NCI-H1436 (cell line): ENCODE measurements around the gene RCOR3.
A peak's percentile ranks its signal among the peaks of the same experiment; 100 is the strongest.
"Not testable (repeated sequence)": the region's sequence is repeated elsewhere in the genome, so short reads cannot be mapped to it uniquely, and the experiment has no call there.

Source experiments
- DNase-seq: peaks from one replicate; lab custom pipeline; 2025; lab: John Stamatoyannopoulos, UW

RCOR3 gene

DNA sequence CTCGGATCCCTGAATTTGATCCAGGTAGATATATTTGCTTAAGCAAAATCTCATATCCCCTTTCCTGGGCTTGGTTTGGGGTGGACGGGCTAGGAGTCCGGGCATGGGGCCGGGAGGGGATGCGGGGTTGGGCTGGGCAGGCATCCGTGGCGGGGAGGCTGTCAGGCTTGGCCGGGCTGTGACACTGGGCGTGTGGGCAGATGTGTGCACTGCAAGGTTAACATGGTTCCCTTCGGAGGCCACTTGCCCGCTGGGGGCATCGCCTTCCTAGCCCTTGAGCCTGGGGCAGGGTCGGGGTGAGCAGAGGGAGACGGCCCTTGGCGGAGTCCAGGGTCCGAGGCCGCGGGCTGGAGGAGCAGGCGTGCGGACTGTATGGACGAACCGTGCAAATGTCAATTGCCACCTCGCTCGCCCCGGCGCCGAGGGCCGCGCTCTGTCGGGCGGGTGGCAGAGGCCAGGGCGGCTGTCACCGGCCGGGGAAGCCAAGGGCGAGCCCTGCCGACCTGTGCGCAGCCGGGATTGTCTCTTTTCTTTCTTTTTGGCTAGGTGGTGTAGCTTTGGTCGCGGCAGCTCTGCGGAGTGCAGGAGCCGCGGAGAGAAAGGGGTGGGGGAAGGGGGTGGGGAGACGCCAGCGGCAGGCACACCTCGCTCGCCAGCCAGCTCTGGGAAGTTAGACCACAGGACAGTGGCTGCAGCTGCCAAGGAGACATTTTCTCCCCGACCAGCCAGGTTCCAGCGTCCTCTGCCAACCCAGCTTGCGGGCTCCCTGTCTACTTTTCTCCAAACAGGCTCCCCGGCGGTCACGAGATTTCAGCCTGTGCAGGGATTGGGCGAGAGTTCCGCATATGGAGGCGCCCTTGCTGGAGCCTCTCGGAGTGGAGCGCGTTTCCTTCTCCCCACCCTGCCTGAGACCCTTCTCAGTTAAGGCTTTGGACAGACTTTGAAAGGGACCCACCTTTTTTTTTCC, 1.3 kb downstream of the RCOR3 start:
- DNase-seq = peak; percentile 81

GRCh38 chr1:211261229-211261628, 2.1 kb downstream of the RCOR3 start:
- no peak for DNase-seq

- DNase-seq = not testable (repeated sequence)
These were observed 3.9 kb downstream of the RCOR3 start for GRCh38 chr1:211263022-211263421.

- DNase-seq = no peak
These were observed 8.2 kb downstream of the RCOR3 start for GRCh38 chr1:211267204-211267857.

- DNase-seq = no peak
These were observed 20.2 kb downstream of the RCOR3 start for GRCh38 chr1:211279340-211279739.

DNA sequence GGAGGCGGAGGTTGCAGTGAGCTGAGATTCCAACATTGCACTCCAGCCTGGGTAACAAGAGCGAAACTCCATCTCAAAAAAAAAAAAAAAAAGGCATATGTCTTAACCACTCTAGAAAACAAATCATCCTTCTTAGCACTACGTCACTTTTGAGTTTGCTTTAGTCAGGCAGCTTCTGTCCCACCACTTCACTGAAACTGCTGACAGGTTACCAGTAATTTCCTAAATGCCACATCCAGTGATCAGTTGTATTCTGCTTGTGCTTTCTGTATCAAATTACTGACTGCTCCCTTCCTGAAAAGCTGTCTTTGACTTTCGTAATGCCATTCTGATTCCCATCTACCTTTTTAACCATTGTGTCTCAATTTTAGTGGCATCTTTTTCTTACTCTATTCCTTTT, 21.7 kb downstream of the RCOR3 start:
- no peak for DNase-seq

GRCh38 chr1:211281320-211282022, 22.3 kb downstream of the RCOR3 start:
- no peak for DNase-seq

DNA sequence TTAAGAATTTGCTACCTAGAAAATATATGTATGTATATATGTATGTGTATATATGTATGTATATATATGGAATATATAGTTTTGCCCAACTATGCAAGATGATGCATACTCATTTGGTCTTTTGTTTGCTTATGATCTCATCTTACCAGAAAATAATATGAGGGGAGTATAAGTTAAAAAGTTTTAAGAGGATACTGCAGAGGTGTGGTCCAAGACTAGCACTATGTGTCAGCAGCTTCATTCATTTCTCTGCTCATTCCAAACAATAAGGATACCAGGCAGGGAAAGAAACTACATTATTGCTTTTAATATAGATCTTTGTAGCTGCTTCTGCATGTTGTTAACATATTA, 22.8 kb downstream of the RCOR3 start:
- no peak for DNase-seq

DNA sequence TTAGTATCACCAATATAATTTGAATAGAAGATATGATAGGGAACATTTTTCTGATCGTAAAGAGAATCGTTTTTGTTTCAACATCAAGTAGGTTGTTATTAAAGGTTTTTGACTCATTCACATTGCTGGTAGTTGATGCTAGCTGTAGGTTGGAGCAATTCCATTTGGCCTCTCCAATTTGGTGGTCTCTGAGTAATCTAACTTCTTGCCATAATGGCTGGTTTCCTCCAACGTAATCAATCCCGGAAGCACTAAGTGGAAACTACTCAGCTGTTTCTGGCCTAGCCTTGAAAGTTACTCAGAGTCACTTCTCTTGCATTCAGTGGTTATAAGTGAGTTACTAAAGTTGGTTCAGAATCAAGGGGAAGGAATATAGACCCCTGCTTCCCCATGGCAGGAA, 26.0 kb downstream of the RCOR3 start:
- no peak for DNase-seq

DNA sequence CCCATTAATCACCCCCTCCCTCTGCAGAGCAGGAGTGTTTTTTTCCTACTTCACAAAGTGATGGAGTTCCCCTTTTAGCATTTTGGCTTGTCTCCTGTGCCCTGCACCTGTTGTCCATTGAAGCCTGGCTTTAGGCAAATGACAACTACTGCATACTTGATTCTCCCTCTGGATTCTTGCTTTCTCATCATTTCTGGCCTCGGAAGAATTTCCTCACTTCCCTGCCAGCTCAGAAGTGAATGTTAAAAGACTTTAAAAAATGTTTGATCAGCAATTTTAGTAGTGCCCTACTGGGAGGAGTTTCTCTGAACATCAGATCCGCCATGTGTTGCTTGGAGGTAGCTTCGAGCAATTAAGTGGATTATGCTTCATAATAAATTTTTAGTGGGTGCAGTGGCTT, 28.1 kb downstream of the RCOR3 start:
- no peak for DNase-seq

GRCh38 chr1:211292411-211292810, 33.2 kb downstream of the RCOR3 start:
- no peak for DNase-seq

- DNase-seq = no peak
These were observed 37.2 kb downstream of the RCOR3 start for GRCh38 chr1:211296396-211296795.

DNA sequence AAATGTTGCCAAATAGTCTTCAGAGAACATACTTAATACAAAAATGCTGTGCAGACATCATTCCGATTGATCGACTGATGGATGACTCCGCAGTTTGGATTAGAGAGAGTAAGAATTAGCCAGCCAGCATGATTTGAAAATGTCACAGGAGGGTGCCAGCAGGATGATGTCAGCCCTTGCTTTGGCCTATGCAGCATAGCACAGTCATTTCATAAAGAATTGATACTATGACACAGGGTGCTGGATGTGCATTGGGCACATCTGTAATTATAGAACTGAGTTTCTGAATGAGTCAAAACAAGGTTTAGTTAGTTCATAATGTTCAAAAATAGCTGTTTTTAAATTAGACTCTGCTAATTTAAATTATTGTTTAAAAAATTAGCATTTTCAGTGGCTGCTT, 45.9 kb downstream of the RCOR3 start:
- DNase-seq = no peak

GRCh38 chr1:211309617-211310016, 50.5 kb downstream of the RCOR3 start:
- DNase-seq = no peak

DNA sequence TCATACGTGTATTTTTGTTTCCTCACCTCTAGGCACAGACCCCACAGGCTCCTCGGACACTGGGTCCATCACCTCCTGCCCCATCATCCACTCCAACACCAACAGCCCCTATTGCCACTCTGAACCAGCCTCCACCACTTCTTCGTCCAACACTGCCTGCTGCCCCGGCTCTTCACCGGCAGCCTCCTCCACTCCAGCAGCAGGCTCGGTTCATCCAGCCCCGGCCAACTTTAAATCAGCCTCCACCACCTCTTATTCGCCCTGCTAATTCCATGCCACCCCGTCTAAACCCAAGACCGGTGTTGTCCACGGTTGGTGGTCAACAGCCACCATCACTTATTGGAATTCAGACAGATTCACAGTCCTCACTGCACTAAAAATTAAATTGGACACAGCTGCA, 54.2 kb downstream of the RCOR3 start:
- DNase-seq = no peak

DNA sequence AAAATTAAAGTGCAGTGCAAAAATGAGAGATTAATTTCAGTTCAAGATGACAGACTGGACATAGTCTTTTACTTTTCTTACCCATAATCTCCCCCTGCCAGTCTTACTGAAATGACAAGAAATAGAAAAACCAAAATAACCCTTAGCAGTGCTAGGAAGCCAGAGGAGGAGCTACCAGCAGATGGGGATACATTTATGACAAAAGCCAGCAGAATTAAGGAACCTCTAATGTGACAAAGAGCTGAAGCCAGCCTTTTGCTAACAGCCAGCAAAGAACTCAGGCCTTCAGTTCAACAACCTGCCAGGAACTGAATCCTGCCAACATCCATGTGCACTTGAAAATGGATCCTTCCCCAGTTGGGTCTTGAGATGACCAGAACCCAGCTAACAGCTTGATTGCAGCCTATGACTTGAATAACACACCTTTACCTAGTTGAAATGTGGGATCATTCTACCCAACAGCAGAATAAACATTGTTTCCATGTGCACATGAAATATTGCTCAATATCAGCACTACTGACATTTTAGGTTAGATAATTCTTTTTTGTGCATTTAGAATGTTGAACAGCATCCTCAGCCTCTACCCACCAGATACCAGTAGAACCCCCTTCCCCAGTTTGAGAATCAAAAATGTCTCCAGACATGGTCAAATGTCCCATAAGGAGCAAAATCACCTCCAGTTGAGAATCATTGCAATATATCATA, 59.6 kb downstream of the RCOR3 start:
- no peak for DNase-seq

DNA sequence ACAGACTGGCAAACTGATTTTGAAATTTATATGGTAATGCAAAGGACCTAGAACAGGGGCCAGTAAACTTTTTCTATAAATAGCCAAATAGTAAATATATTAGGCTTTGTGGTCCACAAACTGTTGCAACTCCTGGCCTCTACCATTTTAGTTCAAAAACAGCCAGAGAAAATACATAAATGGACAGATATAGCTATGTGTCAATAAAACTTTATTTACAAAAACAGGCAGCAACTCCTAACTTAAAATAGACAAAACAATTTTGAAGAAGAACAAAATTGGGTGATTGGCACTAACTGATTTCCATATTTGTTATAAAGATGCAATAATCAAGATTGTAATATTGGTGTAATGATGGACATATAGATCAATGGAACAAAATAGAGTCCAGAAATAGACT, 60.7 kb downstream of the RCOR3 start:
- no peak for DNase-seq

DNA sequence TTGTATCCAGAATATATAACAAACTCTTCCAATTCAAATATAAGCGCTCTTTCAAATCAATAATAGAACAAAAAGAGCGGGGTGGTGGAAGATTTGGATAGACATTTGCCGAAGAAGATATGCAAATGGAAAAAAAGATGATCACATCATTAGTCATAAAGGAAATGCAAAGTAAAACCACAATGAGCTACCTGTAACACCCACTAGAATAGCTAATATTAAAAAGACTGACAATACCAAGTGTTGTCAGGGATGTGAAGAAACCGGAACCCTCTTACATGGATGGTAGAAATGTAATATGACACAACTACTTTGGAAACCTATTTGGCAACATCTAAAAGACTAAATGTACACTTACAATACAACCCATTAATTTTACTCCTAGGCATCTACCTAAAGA, 61.8 kb downstream of the RCOR3 start:
- no peak for DNase-seq

GRCh38 chr1:211321646-211322045, 62.5 kb downstream of the RCOR3 start:
- not testable (repeated sequence) for DNase-seq

GRCh38 chr1:211323156-211324063, 64.2 kb downstream of the RCOR3 start:
- peak; percentile 75 for DNase-seq
